Activated T-cell treated with anti-CD3 and anti-CD28 coated beads, Interleukin-2, amount 50 U/mL, for 1 hour (primary cell): ENCODE measurements around the gene L1CAM.

ENCODE experiments used
- DNase-seq: peaks from one replicate; pipeline ENCODE4 v3.0.0-alpha.2; 2020

The L1CAM gene

GRCh38 chrX:153862369-153863250, 23.4 kb downstream of the L1CAM start:
- no peak for DNase-seq

- no peak for DNase-seq
Observed at GRCh38 chrX:153861733-153862310, 24.2 kb downstream of the L1CAM start.

- DNase-seq = no peak
Observed at GRCh38 chrX:153861151-153861550, 24.8 kb downstream of the L1CAM start.

GRCh38 chrX:153857348-153857903, 28.5 kb downstream of the L1CAM start:
- DNase-seq = no peak

- no peak for DNase-seq
Observed at GRCh38 chrX:153854702-153855101, 31.3 kb downstream of the L1CAM start.

- no peak for DNase-seq
Observed at GRCh38 chrX:153853902-153854267, 32.1 kb downstream of the L1CAM start.

- DNase-seq = no peak
Observed at GRCh38 chrX:153853180-153853901, 32.6 kb downstream of the L1CAM start.

- no peak for DNase-seq
Observed at GRCh38 chrX:153851981-153852380, 34.0 kb downstream of the L1CAM start.

GRCh38 chrX:153848325-153848724, 37.6 kb downstream of the L1CAM start:
- DNase-seq = no peak

GRCh38 chrX:153845842-153846241, 40.1 kb downstream of the L1CAM start:
- no peak for DNase-seq

GRCh38 chrX:153845195-153845594, 40.8 kb downstream of the L1CAM start:
- no peak for DNase-seq

- no peak for DNase-seq
Observed at GRCh38 chrX:153844509-153845082, 41.4 kb downstream of the L1CAM start.

GRCh38 chrX:153836921-153837320, 49.1 kb downstream of the L1CAM start:
- DNase-seq = no peak

GRCh38 chrX:153832728-153833127, 53.2 kb downstream of the L1CAM start:
- DNase-seq = no peak

- no peak for DNase-seq
Observed at GRCh38 chrX:153831429-153832150, 54.4 kb downstream of the L1CAM start.

GRCh38 chrX:153830640-153831428, 55.1 kb downstream of the L1CAM start:
- DNase-seq = no peak

- DNase-seq = peak; percentile 35
Observed at GRCh38 chrX:153829799-153830639, 56.0 kb downstream of the L1CAM start, which contains the start of gene PDZD4. PDZD4 (minus strand) TSS chrX:153830544; CDS start chrX:153830298, 246 bp downstream.

- no peak for DNase-seq
Observed at GRCh38 chrX:153829549-153829798, 56.5 kb downstream of the L1CAM start.

- DNase-seq = no peak
Observed at GRCh38 chrX:153828723-153829548, 57.0 kb downstream of the L1CAM start.

- no peak for DNase-seq
Observed at GRCh38 chrX:153828308-153828707, 57.7 kb downstream of the L1CAM start.
